Endothelial cell of umbilical vein (primary cell): Measurements from ENCODE around the gene THAP3. TPM values are rescaled to one million over a fixed set of nuclear protein-coding genes. Genes with fewer than 3 reads are reported as not detected.

ENCODE experiments used
- BruUV-seq: library from RNA; stranded (reverse); fragments of 400-500 nt; replicated peaks from 2 replicates; lab custom pipeline; 2021; lab: Mats Ljungman, UMichigan
- CTCF ChIA-PET: fragments of 300-600, 350-600 bp; sonication (Branson Sonifier 250); formaldehyde crosslinking; loops from one replicate; lab custom pipeline; 2021; ENCODE audit warnings: antibody characterized with exemption, inconsistent platforms; lab: Charles Lee
- POLR2A ChIA-PET: fragments of 300-600, 350-600 bp; sonication (Branson Sonifier 250); formaldehyde crosslinking; loops from one replicate; lab custom pipeline; 2021; ENCODE audit warnings: antibody characterized with exemption, inconsistent platforms; lab: Charles Lee
- DNase-seq: peaks from one replicate; pipeline ENCODE4 v3.0.0-alpha.2; 2011; ENCODE audit warnings: low read depth, low spot score
- FAIRE-seq: peaks from 2 replicates; lab custom pipeline; 2011; peaks lifted over from hg19 to GRCh38; lab: Jason Lieb, UNC
- H2AFZ ChIP-seq: 2 replicates; pipeline ENCODE4 v1.6.0; 2012; ENCODE audit warnings: low read depth, low read length, control low read depth, inconsistent platforms
- H3K27ac ChIP-seq: 2 replicates; pipeline ENCODE4 v1.5.1; 2011; ENCODE audit warnings: low read depth, mild to moderate bottlenecking, control low read depth, low read length, moderate library complexity; ENCODE audit not compliant: insufficient read depth
- H3K27me3 ChIP-seq, 2 experiments: 2 replicates each; pipeline versions ENCODE4 v1.6.0 to v1.6.1; 2011; ENCODE audit warnings: low read length in 2 of 2, mixed read lengths in 1 of 2; ENCODE audit not compliant: control insufficient read depth in 2 of 2, insufficient read depth in 2 of 2
- H3K36me3 ChIP-seq, 2 experiments: 2 replicates in 1 of 2; 3 replicates in 1 of 2; pipeline ENCODE4 v1.5.1; 2011; ENCODE audit warnings: low read length in 2 of 2, mild to moderate bottlenecking in 1 of 2, moderate library complexity in 1 of 2; ENCODE audit not compliant: control insufficient read depth in 2 of 2, insufficient read depth in 2 of 2; ENCODE audit errors: extremely low read depth in 1 of 2
- H3K4me1 ChIP-seq: 3 replicates; pipeline ENCODE4 v1.5.1; 2011; ENCODE audit warnings: mild to moderate bottlenecking, low read length; ENCODE audit not compliant: control insufficient read depth, insufficient read depth; ENCODE audit errors: extremely low read depth
- H3K4me2 ChIP-seq: 2 replicates; pipeline ENCODE4 v1.6.1; 2011; ENCODE audit warnings: low read length, control low read depth, mixed read lengths; ENCODE audit not compliant: insufficient read depth
- H3K4me3 ChIP-seq, 3 experiments: fragments of 200-600 bp in 1 of 3; sonication (generic), shearing (Covaris generic) in 1 of 3; replicated peaks in 1 of 3; 2 replicates each; pipeline ENCODE4 v1.5.1; 2011 to 2016; ENCODE audit warnings: control low read depth in 3 of 3, low read length in 3 of 3, mild to moderate bottlenecking in 2 of 3, inconsistent platforms in 1 of 3, low read depth in 1 of 3, moderate library complexity in 1 of 3; ENCODE audit not compliant: insufficient read depth in 1 of 3
- H3K79me2 ChIP-seq: 2 replicates; pipeline ENCODE4 v1.6.0; 2012; ENCODE audit warnings: low read length, inconsistent platforms; ENCODE audit not compliant: control insufficient read depth, insufficient read depth
- H3K9ac ChIP-seq: replicated peaks from 2 replicates; pipeline ENCODE3; 2011; ENCODE audit warnings: low read length, control low read depth; ENCODE audit not compliant: insufficient read depth; ENCODE audit errors: extremely low read depth
- H3K9me1 ChIP-seq: replicated peaks from 3 replicates; pipeline ENCODE4 v1.6.0; 2011; ENCODE audit warnings: mild to moderate bottlenecking, low read length; ENCODE audit not compliant: control insufficient read depth, insufficient read depth; ENCODE audit errors: extremely low read depth
- H3K9me3 ChIP-seq: replicated peaks from 2 replicates; pipeline ENCODE4 v1.5.1; 2012; ENCODE audit warnings: low read length, inconsistent platforms; ENCODE audit not compliant: control insufficient read depth, insufficient read depth
- H4K20me1 ChIP-seq: replicated peaks from 2 replicates; pipeline ENCODE3; 2011; ENCODE audit warnings: mild to moderate bottlenecking, low read length; ENCODE audit not compliant: control insufficient read depth, insufficient read depth; ENCODE audit errors: extremely low read depth
- EZH2 ChIP-seq: IDR thresholded peaks from 2 replicates; pipeline ENCODE4 v1.6.1; 2012; ENCODE audit warnings: borderline replicate concordance, low read depth, mild to moderate bottlenecking, moderate library complexity, low read length, inconsistent platforms; ENCODE audit not compliant: severe bottlenecking
- FOS ChIP-seq: IDR thresholded peaks from 2 replicates; pipeline ENCODE4 v1.6.1; 2011; ENCODE audit warnings: mild to moderate bottlenecking, low read length, moderate library complexity, borderline replicate concordance; ENCODE audit not compliant: insufficient read depth
- GATA2 ChIP-seq: IDR thresholded peaks from 2 replicates; pipeline ENCODE4 v1.7.0; 2011; ENCODE audit warnings: low read depth, mild to moderate bottlenecking, moderate library complexity, mixed read lengths, low read length; ENCODE audit not compliant: insufficient read length, insufficient read depth
- JUN ChIP-seq: IDR thresholded peaks from 2 replicates; pipeline ENCODE4 v1.6.1; 2011; ENCODE audit warnings: borderline replicate concordance, low read depth; ENCODE audit not compliant: insufficient read length, insufficient read depth
- MYC ChIP-seq: IDR thresholded peaks from one replicate; pipeline ENCODE4 v1.6.1; 2011; ENCODE audit warnings: mild to moderate bottlenecking, low read depth, low read length
- POLR2A ChIP-seq: IDR thresholded peaks from 2 replicates; pipeline ENCODE4 v1.6.1; 2012; ENCODE audit warnings: low read depth, mild to moderate bottlenecking, control low read depth, low read length
- POLR2AphosphoS5 ChIP-seq: IDR thresholded peaks from 2 replicates; pipeline ENCODE4 v1.6.1; 2012; ENCODE audit warnings: low read depth, mild to moderate bottlenecking, control low read depth, low read length, moderate library complexity; ENCODE audit not compliant: insufficient read depth
- dilution Hi-C: fragments of 300-500 bp; cut with MboI; formaldehyde crosslinking; loops from one replicate; pipeline ENCODE4 v1.15.0; 2019; ENCODE audit warnings: low sequenced_read_pairs; ENCODE audit not compliant: extremely low pct_ligation_motif_present
- intact Hi-C: fragments of 100-400 bp; cut with micrococcal nuclease; formaldehyde crosslinking; loops from one replicate; pipeline ENCODE4 v1.10.0; 2022
- polyA plus RNA-seq, 4 experiments: library from polyadenylated mRNA; depleted of rRNA in 3 of 4; stranded (reverse) in 3 of 4; unstranded in 1 of 4; fragments of >200 nt; gene quantifications; 2 replicates each; pipeline versions ENCODE4 v1.2.1 to v1.2.3, GENCODE V29; 2011 to 2012; ENCODE audit warnings: missing spikeins in 1 of 4
- total RNA-seq: library from RNA; stranded (reverse); gene quantifications from 2 replicates; pipeline ENCODE4 v1.2.3, GENCODE V29; 2021
- TF ChIP-seq, protein P1 (sequence below), 2 donors: IDR thresholded peaks; 1 replicate in 1 of 2; 2 replicates in 1 of 2; pipeline ENCODE4 v1.5.1; 2011; ENCODE audit warnings: low read length in 2 of 2, mild to moderate bottlenecking in 2 of 2, moderate library complexity in 2 of 2, control low read depth in 1 of 2, inconsistent platforms in 1 of 2, low read depth in 1 of 2; ENCODE audit not compliant: insufficient read depth in 1 of 2; ENCODE audit errors: extremely low read depth in 1 of 2
- TF ChIP-seq, protein P2 (sequence below): IDR thresholded peaks from 2 replicates; pipeline ENCODE4 v1.6.1; 2011; ENCODE audit not compliant: insufficient read depth, insufficient read length

Gene THAP3
- total and polyA plus RNA-seq, 2 donors (not counting 3 experiments of a cell fraction or from before 2014, with no cell fraction given), result 11.3 to 16.7 TPM

DNA sequence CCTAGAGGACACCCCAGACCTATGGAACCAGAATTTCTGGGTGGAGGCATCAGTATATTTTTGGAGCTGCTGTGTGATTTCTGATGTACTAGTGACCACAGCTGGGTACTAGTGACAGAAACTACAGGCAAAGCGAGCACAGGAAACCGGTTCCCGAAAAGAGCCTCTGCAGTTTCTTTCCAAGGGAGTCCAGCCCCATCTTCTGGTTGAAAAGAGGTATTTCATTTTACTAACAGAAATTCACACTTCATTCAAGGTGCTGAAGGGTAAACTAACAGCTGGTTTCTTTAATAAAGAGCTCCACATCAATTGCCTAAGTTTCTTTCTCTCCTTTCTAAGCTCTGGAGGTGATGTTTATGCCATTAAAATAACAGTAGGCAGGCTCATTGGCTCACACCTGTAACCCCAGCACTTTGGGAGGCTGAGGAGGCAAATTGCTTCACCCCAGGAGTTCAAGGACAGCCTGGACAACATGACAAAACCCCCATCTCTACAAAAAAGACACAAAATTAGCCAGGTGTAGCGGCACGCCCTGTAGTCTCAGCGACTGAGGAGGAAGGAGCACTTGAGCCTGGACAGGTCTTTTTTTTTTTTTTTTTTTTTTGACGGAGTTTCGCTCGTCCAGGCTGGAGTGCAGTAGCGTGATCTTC, 22.0 kb downstream of the THAP3 start:
- Histone ChIP-seq H3K36me3 (peaks cover 0 to 7% of the 10 kb centered on the region in 2 experiments), H4K20me1 (no peaks in the 10 kb centered on the region), H3K4me2 (no peak overlapping the region), H3K27ac (no peak overlapping the region), H3K9me3 (no peaks in the 10 kb centered on the region), H3K4me1 (no peaks in the 10 kb centered on the region), H3K79me2 (no peaks in the 10 kb centered on the region), H3K27me3 (no peaks in the 10 kb centered on the region), H3K9me1 (no peaks in the 10 kb centered on the region), H3K9ac (no peak overlapping the region), H3K4me3 (no peak overlapping the region), H2AFZ (no peak overlapping the region)
- intact Hi-C loops (loop anchor here (1.0 kb wide), 4 partner anchors 45 to 572 kb away; partner anchors contain the start of gene NOL9), dilution Hi-C loops (no loop called here)
- CTCF ChIA-PET, result interaction anchor here (0.6 to 2.4 kb wide), 36 partner anchors 9 to 561 kb away, joined by 3 to 18 read pairs (median 4); partner anchors contain the start of genes NOL9, TAS1R1 and ZBTB48
- DNase-seq (peak; percentile 47), FAIRE-seq (peak; percentile 93)
- TF ChIP-seq EZH2 (no peak), MYC (no peak)
- TF ChIP-seq, protein P1, sequence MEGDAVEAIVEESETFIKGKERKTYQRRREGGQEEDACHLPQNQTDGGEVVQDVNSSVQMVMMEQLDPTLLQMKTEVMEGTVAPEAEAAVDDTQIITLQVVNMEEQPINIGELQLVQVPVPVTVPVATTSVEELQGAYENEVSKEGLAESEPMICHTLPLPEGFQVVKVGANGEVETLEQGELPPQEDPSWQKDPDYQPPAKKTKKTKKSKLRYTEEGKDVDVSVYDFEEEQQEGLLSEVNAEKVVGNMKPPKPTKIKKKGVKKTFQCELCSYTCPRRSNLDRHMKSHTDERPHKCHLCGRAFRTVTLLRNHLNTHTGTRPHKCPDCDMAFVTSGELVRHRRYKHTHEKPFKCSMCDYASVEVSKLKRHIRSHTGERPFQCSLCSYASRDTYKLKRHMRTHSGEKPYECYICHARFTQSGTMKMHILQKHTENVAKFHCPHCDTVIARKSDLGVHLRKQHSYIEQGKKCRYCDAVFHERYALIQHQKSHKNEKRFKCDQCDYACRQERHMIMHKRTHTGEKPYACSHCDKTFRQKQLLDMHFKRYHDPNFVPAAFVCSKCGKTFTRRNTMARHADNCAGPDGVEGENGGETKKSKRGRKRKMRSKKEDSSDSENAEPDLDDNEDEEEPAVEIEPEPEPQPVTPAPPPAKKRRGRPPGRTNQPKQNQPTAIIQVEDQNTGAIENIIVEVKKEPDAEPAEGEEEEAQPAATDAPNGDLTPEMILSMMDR (IDR thresholded peaks at IDR 0.05; ENCODE audit: extremely low read depth in 1 of 2, insufficient read depth in 1 of 2, low read depth in 1 of 2, low read length in 2 of 2), result peak; percentile 50 to 57
- BruUV-seq, result no TSS peak
- POLR2A ChIA-PET, result no interaction called here

DNA sequence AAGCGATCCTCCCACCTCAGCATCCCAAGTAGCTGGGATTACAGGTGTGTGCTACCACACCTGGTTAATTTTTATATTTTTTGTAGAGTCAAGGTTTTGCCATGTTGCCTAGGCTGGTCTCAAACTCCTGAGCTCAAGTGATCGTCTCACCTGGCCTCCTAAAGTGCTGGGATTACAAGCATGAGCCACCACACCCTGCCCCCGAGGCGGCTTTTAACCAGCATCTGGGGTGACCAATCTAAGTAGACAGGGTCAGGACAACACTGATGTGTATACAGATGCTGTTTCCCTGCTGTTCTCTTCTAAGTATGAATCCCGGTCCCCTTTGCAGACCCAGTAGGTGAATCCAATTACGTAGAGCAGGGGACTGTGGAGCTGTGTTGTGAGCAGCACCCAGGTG, 23.9 kb downstream of the THAP3 start:
- Histone ChIP-seq H3K27me3 (no peaks in the 10 kb centered on the region), H3K9ac (no peak overlapping the region), H3K9me1 (no peaks in the 10 kb centered on the region), H2AFZ (no peak overlapping the region), H3K9me3 (no peaks in the 10 kb centered on the region), H3K4me1 (no peaks in the 10 kb centered on the region), H3K4me2 (no peak overlapping the region), H3K27ac (no peak overlapping the region), H4K20me1 (no peaks in the 10 kb centered on the region), H3K4me3 (no peak overlapping the region), H3K79me2 (no peaks in the 10 kb centered on the region), H3K36me3 (peaks cover 0 to 15% of the 10 kb centered on the region in 2 experiments)
- no peak for DNase-seq
- POLR2A ChIA-PET, result no interaction called here
- no peak for FAIRE-seq
- dilution Hi-C loops, result no loop called here
- no TSS peak for BruUV-seq
- intact Hi-C loops, result no loop called here
- TF ChIP-seq MYC (no peak), JUN (no peak), FOS (no peak), POLR2A (no peak), EZH2 (no peak), GATA2 (no peak), POLR2AphosphoS5 (no peak)
- TF ChIP-seq, protein P1 (IDR thresholded peaks at IDR 0.05; ENCODE audit: extremely low read depth in 1 of 2, insufficient read depth in 1 of 2, low read depth in 1 of 2, low read length in 2 of 2), result no peak
- TF ChIP-seq, protein P2, sequence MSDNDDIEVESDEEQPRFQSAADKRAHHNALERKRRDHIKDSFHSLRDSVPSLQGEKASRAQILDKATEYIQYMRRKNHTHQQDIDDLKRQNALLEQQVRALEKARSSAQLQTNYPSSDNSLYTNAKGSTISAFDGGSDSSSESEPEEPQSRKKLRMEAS, result no peak
- CTCF ChIA-PET, result no interaction called here
